Measurements from ENCODE around the gene TCF7L1. TPM values are rescaled to one million over a fixed set of nuclear protein-coding genes. Genes with fewer than 3 reads are reported as not detected.

The TCF7L1 gene
- total RNA-seq, 2 experiments from 2014 or later, result 0.07 TPM; not detected in 1

DNA sequence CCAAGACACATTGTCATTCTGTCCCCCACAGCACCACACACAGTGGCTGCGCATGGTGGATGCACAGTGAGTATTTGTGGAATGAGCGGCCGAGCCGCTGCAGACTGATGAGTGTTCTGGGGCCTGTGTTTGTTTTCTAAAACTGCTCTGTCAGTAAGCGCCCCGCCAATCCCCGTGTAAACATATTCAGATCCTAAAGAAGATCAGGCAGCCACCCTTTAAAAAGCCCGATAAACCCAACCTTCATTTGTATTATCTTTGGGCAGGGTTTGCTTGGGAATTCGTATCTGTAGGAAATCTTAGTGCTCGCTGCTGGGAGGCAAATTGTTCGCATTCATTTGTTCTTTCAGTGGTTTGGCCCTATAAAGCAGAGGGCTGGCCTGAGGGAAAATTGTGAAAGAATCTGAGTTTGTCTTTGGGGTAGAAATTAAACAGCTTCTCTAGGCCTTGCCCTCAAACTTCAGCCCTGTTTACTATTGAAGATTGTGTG, 126.0 kb downstream of the TCF7L1 start:
- no peaks in the 10 kb centered on the region for H3K9me3 Mint-ChIP-seq (ENCODE audit: low read depth)
- H3K4me1 Mint-ChIP-seq, result no peaks in the 10 kb centered on the region
- ChIA-PET POLR2A (no interaction called here), CTCF (interaction anchor here (2.3 kb wide), 1 partner anchor 41 kb away, joined by 5 read pairs; no protein-coding TSS in a partner anchor)
- intact Hi-C loops (cut with DNase I, micrococcal nuclease), result loop anchor here in 1 of 2 experiments (1.0 kb wide), 1 partner anchor 9 kb away; no protein-coding TSS in a partner anchor
- ATAC-seq (no peak), DNase-seq (no peak)
- no peak overlapping the region for H3K27ac Mint-ChIP-seq
- no peak overlapping the region for H3K4me3 Mint-ChIP-seq
- no peaks in the 10 kb centered on the region for H3K36me3 Mint-ChIP-seq (ENCODE audit: low read depth)
- no peaks in the 10 kb centered on the region for H3K27me3 Mint-ChIP-seq

DNA sequence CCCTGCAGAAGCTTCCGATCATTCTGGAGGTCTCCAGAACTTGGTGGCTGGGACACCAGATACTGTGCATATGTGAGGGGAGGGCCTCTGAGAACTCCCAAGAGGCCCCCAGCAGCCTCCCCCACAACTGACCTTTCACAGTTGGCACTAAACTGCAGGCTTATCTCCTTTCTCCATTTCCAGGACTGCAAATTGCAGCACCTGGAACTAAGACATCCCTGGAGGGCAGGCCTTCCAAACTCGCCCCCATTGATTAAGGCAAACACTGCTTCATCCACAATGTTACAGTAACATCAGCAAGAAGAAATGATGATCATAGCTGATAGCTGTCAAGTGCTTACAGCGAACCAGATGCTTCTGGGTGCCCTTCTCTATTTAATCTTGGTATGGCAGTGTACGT, 126.7 kb downstream of the TCF7L1 start:
- ATAC-seq, result no peak
- intact Hi-C loops (cut with DNase I, micrococcal nuclease), result loop anchor here in 1 of 2 experiments (1.0 kb wide), 1 partner anchor 10 kb away; no protein-coding TSS in a partner anchor
- DNase-seq, result no peak
- Mint-ChIP-seq H3K9me3 (ENCODE audit: low read depth) (no peaks in the 10 kb centered on the region), H3K27ac (no peak overlapping the region), H3K4me3 (no peak overlapping the region), H3K27me3 (no peaks in the 10 kb centered on the region), H3K4me1 (no peaks in the 10 kb centered on the region), H3K36me3 (ENCODE audit: low read depth) (no peaks in the 10 kb centered on the region)
- POLR2A ChIA-PET, result no interaction called here
- CTCF ChIA-PET, result interaction anchor here (2.3 kb wide), 1 partner anchor 41 kb away, joined by 5 read pairs; no protein-coding TSS in a partner anchor

DNA sequence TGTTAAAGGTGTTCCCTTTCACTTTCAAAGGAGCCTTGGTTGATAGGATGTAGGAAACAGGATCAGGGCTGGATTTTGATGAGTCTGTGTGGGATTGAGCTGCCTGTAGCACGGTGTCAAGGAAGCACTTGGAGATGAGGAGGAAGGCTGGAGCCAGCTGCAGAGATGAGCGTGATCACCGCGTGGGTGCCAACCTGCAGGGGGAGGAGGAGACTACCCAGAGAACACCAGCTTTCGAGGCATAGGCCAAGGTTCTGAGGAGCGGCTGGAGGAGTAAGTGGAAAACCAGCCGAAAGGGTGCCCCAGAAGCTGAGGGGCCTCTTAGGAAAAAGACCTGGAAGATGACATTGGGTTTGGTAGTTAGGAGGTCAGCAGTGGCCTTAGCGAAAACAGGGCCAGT, 130.4 kb downstream of the TCF7L1 start:
- POLR2A ChIA-PET, result no interaction called here
- intact Hi-C loops (cut with DNase I, micrococcal nuclease), result no loop called here
- Mint-ChIP-seq H3K27ac (no peak overlapping the region), H3K4me1 (no peaks in the 10 kb centered on the region), H3K9me3 (ENCODE audit: low read depth) (no peaks in the 10 kb centered on the region), H3K36me3 (ENCODE audit: low read depth) (no peaks in the 10 kb centered on the region), H3K4me3 (no peak overlapping the region), H3K27me3 (no peaks in the 10 kb centered on the region)
- DNase-seq, result no peak
- no peak for ATAC-seq
- CTCF ChIA-PET, result interaction anchor here (0.7 to 8.3 kb wide), 2 partner anchors 35 to 40 kb away, joined by 3 to 94 read pairs; no protein-coding TSS in a partner anchor

DNA sequence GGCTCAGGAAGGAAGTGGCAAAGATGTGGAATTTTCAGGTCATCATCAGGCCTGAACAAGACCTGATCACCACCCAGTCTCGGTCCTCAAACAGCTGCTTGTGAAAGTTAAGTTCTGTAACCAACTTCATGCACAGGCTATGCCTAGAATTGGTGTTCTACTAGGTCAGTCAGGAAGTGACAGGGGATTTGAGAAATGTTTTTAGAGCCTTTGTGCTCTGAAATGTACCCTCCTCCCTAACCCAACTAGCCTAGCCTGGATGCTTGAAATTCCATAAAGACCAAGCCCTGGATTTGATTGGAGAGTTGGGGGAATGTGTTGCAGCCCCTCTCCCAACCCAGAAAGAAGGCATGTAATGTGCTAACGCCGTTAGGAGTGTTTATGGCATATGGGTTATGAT, 131.3 kb downstream of the TCF7L1 start:
- CTCF ChIA-PET, result interaction anchor here (0.7 to 8.3 kb wide), 2 partner anchors 21 to 34 kb away, joined by 3 to 94 read pairs; no protein-coding TSS in a partner anchor
- intact Hi-C loops (cut with DNase I, micrococcal nuclease), result no loop called here
- H3K27ac Mint-ChIP-seq, result no peak overlapping the region
- POLR2A ChIA-PET, result no interaction called here
- H3K4me1 Mint-ChIP-seq, result no peaks in the 10 kb centered on the region
- no peaks in the 10 kb centered on the region for H3K27me3 Mint-ChIP-seq
- no peaks in the 10 kb centered on the region for H3K9me3 Mint-ChIP-seq (ENCODE audit: low read depth)
- no peak overlapping the region for H3K4me3 Mint-ChIP-seq
- ATAC-seq (no peak), DNase-seq (no peak)
- H3K36me3 Mint-ChIP-seq (ENCODE audit: low read depth), result no peaks in the 10 kb centered on the region

DNA sequence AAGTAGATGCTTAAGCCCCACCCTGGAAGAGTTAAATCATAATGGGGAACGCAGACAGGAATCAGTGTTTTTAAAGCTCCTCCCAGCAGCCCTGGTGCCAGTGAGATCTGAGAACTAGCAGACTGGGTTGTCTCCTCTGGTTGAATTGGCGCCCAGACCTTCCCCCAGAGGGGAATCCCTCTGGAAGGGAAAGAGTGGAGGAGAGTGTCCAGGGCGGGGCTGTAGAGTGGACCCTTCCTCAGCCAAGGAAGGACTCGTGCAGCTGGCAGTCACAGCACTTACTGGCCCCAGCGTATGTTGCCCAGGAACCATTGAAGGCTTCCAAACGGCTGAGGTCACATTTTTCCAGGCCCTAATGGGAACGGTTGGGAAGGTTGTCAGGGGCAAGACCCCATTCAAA, 132.1 kb downstream of the TCF7L1 start:
- CTCF ChIA-PET, result interaction anchor here (0.7 to 8.3 kb wide), 5 partner anchors 20 to 211 kb away, joined by 3 to 94 read pairs (median 4); no protein-coding TSS in a partner anchor
- Mint-ChIP-seq H3K36me3 (ENCODE audit: low read depth) (no peaks in the 10 kb centered on the region), H3K27ac (no peak overlapping the region), H3K4me1 (no peaks in the 10 kb centered on the region), H3K4me3 (no peak overlapping the region), H3K27me3 (no peaks in the 10 kb centered on the region), H3K9me3 (ENCODE audit: low read depth) (no peaks in the 10 kb centered on the region)
- no peak for DNase-seq
- POLR2A ChIA-PET, result no interaction called here
- no peak for ATAC-seq
- intact Hi-C loops (cut with DNase I, micrococcal nuclease), result no loop called here

DNA sequence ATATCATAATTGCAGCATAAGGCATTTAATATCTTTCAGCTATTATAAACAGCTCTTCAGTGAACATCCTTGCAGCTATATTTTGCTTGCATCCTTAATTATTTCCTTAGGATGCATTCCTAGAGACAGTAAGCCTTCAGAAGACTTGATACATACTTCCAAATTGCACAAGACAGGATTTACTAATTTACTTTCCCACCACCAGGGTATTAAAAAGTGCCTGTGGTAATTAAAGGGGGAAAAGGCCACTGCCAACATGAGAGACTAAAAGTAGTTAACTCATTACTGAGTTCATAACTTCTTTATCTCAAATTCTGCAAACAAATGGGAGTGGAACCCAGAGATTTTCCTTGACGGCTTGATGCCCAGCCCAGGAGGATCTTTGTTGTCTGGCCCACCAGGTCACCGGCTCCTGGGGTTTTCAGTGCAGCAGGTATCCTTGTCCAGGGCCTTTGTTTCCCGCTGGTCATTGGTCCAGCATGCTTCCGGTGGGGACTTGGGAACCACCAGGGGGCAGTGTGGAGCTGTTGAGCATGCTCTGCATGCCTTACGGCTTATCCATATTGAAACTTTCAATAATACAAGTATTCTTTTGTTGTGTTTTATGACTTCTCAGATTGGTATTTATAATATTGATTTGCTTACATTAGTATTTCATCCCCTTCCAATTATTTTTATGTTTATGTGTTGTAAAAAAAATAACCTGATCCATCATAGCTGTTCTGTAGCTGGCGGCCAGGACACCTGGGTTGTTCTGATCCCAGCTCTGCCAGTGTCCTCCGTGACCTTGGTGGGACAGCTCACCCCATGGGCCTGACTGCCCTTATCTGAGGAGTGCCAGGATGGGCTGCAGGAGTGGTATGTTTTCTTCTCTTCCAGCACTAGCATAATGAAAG, 133.2 kb downstream of the TCF7L1 start:
- peak; percentile 88 for DNase-seq
- POLR2A ChIA-PET, result no interaction called here
- Mint-ChIP-seq H3K9me3 (ENCODE audit: low read depth) (no peaks in the 10 kb centered on the region), H3K4me1 (no peaks in the 10 kb centered on the region), H3K36me3 (ENCODE audit: low read depth) (no peaks in the 10 kb centered on the region), H3K4me3 (no peak overlapping the region), H3K27ac (no peak overlapping the region), H3K27me3 (no peaks in the 10 kb centered on the region)
- CTCF ChIA-PET, result interaction anchor here (0.6 to 8.3 kb wide), 20 partner anchors 9 to 274 kb away, joined by 3 to 94 read pairs (median 4); no protein-coding TSS in a partner anchor
- intact Hi-C loops (cut with DNase I, micrococcal nuclease), result loop anchor here (1.0 kb wide), 2 partner anchors 19 to 32 kb away; no protein-coding TSS in a partner anchor
- peak; percentile 89 for ATAC-seq

DNA sequence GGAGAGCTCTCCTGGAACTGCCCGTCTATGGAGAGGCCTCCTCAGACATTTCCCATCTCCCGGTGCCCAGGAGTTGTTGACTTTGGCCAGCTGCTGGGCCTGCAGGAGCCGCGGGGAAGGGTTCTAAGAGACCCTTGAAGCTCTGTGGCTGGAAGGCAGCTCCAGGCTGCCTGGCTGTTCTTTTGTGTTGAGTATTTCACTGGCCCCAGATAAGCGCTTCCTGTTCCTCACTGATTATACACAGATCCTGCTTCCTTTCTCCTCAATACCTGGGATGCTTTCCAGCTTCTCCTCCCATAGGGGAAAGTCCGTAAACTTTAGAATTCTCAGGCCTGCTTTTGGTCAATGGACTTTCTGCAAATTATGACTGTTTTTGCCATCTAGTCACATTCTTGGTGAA, 136.8 kb downstream of the TCF7L1 start:
- H3K4me1 Mint-ChIP-seq, result no peaks in the 10 kb centered on the region
- CTCF ChIA-PET, result interaction anchor here (0.7 to 8.3 kb wide), 3 partner anchors 15 to 84 kb away, joined by 3 to 94 read pairs (median 19); no protein-coding TSS in a partner anchor
- H3K36me3 Mint-ChIP-seq (ENCODE audit: low read depth), result no peaks in the 10 kb centered on the region
- H3K9me3 Mint-ChIP-seq (ENCODE audit: low read depth), result no peaks in the 10 kb centered on the region
- no peak overlapping the region for H3K27ac Mint-ChIP-seq
- POLR2A ChIA-PET, result no interaction called here
- no peaks in the 10 kb centered on the region for H3K27me3 Mint-ChIP-seq
- intact Hi-C loops (cut with DNase I, micrococcal nuclease), result no loop called here
- ATAC-seq (no peak), DNase-seq (no peak)
- H3K4me3 Mint-ChIP-seq, result no peak overlapping the region

DNA sequence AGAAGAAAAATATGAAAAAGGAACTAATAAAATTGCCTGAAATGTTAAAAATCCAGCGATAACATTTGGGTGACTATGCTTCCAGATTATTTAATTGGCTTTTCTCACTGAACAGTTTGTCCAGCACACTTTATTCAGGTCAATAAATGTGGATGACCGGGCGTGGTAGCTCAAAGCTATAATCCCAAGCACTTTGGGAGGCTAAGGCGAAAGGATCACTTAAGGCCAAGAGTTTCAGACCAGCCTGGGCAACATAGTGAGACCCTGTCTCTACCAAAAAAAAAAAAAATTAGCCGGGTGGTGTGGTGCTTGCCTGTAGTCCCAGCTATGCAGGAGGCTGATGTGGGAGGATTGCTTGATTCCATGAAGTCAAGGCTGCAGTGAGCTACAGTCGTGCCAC, 139.2 kb downstream of the TCF7L1 start:
- intact Hi-C loops (cut with DNase I, micrococcal nuclease), result no loop called here
- H3K27me3 Mint-ChIP-seq, result no peaks in the 10 kb centered on the region
- no peaks in the 10 kb centered on the region for H3K36me3 Mint-ChIP-seq (ENCODE audit: low read depth)
- DNase-seq, result no peak
- no peaks in the 10 kb centered on the region for H3K4me1 Mint-ChIP-seq
- ATAC-seq, result no peak
- POLR2A ChIA-PET, result no interaction called here
- no peak overlapping the region for H3K4me3 Mint-ChIP-seq
- CTCF ChIA-PET, result interaction anchor here (1.1 to 4.4 kb wide), 4 partner anchors 11 to 28 kb away, joined by 3 to 19 read pairs (median 4); no protein-coding TSS in a partner anchor
- H3K9me3 Mint-ChIP-seq (ENCODE audit: low read depth), result no peaks in the 10 kb centered on the region
- no peak overlapping the region for H3K27ac Mint-ChIP-seq

DNA sequence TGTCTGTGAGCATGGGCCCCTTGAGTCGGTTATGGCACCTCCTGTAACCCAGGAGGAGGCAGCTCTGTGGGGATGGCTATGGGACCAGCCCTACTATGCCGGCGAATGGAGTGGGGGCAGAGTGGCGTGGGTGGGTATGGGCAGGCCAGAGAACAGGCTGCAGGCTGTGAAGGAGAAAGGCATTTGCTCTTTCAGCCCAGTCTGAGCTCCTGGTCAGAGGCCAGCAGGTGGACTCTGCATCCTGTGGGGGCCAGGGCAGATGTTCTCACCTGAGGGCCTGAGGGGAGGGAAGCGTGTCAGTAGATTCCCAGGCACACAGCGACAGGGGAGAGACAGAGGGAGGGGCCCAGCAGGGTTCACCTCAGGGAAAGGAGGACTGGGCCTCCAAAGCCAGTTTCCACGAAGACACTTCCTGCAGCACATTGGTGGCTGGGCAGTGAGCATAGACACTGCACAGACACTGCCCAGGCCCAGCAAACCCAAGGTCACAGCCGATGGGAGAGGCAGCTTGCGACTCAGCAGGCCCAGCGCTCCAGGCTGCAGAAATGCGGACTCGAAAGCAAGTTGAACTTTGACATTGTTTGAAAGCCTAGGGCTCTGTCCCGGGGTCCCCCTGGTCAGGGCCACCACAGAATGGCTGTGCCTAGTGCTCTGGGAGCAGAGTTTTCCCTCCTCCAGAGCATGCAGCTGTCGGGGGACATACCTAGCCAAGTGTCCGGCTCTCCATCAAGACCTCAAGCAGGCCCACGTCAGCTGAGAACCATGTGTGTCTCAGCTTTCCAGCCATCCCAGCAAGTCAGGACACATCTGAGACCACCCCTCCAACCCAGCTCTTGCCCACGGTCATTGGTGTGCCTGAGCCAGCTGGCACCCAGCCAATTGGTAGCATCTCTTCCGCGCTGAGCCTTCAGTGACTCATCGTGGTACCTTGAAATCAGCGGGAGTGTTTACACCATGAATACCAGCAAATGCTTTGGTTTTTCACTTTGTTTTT, 140.8 kb downstream of the TCF7L1 start:
- no peaks in the 10 kb centered on the region for H3K36me3 Mint-ChIP-seq (ENCODE audit: low read depth)
- no peaks in the 10 kb centered on the region for H3K27me3 Mint-ChIP-seq
- ChIA-PET POLR2A (no interaction called here), CTCF (interaction anchor here (0.9 to 1.4 kb wide), 3 partner anchors 8 to 26 kb away, joined by 3 to 6 read pairs (median 3); no protein-coding TSS in a partner anchor)
- DNase-seq, result peak; percentile 29
- H3K4me3 Mint-ChIP-seq, result no peak overlapping the region
- intact Hi-C loops (cut with DNase I, micrococcal nuclease), result no loop called here
- no peaks in the 10 kb centered on the region for H3K9me3 Mint-ChIP-seq (ENCODE audit: low read depth)
- no peaks in the 10 kb centered on the region for H3K4me1 Mint-ChIP-seq
- no peak overlapping the region for H3K27ac Mint-ChIP-seq
- ATAC-seq, result no peak

DNA sequence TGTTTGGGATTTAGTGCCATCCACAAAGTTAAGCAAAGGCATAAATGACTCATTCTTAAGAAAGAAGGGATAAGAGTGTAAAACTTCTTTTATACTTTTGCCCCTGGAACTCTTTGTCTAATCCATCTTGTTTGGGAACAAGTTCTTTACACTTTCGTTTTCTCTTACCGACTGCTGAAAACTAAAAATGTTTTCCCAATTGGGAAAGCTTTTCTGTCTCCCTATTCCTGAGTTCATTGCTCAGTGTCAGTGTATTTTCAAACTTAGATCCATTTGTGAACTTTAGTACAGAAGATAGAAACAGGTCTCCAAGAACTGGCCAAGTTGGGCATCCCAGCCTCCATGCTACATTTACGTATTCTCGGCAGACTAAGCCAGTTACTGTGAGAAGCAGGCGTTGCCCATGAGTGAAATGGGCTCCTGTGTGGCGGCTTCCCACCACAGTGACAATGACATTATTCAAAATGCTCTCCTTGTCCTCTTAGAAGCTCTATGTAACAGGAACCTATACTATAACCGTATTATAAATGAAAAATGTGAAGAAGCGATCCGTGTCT, 142.9 kb downstream of the TCF7L1 start:
- CTCF ChIA-PET, result interaction anchor here (1.6 kb wide), 1 partner anchor 9 kb away, joined by 4 read pairs; no protein-coding TSS in a partner anchor
- Mint-ChIP-seq H3K36me3 (ENCODE audit: low read depth) (no peaks in the 10 kb centered on the region), H3K4me1 (no peaks in the 10 kb centered on the region), H3K27me3 (no peaks in the 10 kb centered on the region), H3K4me3 (no peak overlapping the region), H3K9me3 (ENCODE audit: low read depth) (no peaks in the 10 kb centered on the region), H3K27ac (no peak overlapping the region)
- no peak for DNase-seq
- no peak for ATAC-seq
- POLR2A ChIA-PET, result no interaction called here
- intact Hi-C loops (cut with DNase I, micrococcal nuclease), result no loop called here

Measured in activated CD4-positive, alpha-beta T cell treated with anti-CD3 and anti-CD28 coated beads for 36 hours (primary cell).